ENCODE results near the gene CHAMP1. TPM values are rescaled to one million over a fixed set of nuclear protein-coding genes. Genes with fewer than 3 reads are reported as not detected.

The CHAMP1 gene
- total and polyA plus RNA-seq, 2 of the 8 experiments (the other 6 are each of a cell fraction or from before 2014, with no cell fraction given), result 26.8 to 41.9 TPM

DNA sequence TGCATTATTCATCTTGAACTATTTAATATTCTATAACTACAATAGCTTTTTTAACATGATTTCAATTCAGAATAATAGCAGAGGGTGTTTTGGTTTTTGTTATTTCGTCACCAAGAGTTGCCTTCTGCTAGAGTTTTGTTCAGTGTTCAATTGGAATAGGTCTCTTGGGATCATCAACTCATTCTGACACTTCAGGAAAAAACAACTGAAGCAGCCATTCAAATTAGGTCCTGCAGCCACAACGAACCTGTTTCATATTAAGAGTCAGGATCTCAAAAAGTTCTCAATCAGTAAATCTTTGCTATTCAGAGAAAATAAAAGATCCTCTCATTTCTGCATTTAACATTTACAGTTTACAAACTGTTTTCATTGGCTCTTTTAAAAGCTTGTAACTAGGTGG lies 2.4 kb upstream of the CHAMP1 start:
- no peak overlapping the region for H3K4ac ChIP-seq (replicated peaks; ENCODE audit: insufficient read length, low read depth, low read length)
- H3K36me3 ChIP-seq (ENCODE audit: control insufficient read depth in 2 of 4, insufficient read depth in 4 of 4, low read length in 3 of 4), result peaks cover 0 to 3% (median under 1%) of the 10 kb centered on the region in 4 experiments; a peak in 2 of 8 replicates
- H2BK15ac ChIP-seq (ENCODE audit: low read length), result no peak overlapping the region
- no peak overlapping the region for H3K23ac ChIP-seq (ENCODE audit: insufficient read length)
- no peaks in the 10 kb centered on the region for H3K27me3 ChIP-seq (replicated peaks in 1 of 4; ENCODE audit: control insufficient read depth in 3 of 4, extremely low read depth in 1 of 4, insufficient read depth in 3 of 4, low read length in 3 of 4)
- no peak overlapping the region for H2BK5ac ChIP-seq (ENCODE audit: low read depth, low read length)
- H4K20me1 ChIP-seq (replicated peaks in 1 of 2; ENCODE audit: control insufficient read depth in 1 of 2, insufficient read depth in 2 of 2, low read length in 2 of 2), result no peaks in the 10 kb centered on the region
- no peak overlapping the region for H4K5ac ChIP-seq (ENCODE audit: insufficient read length, low read depth, low read length)
- H3K56ac ChIP-seq (replicated peaks; ENCODE audit: insufficient read length, low read depth, low read length), result no peak overlapping the region
- no peak overlapping the region for H2BK12ac ChIP-seq (ENCODE audit: low read depth, low read length)
- H4K8ac ChIP-seq (ENCODE audit: extremely low read depth, insufficient read depth, low read length), result no peak overlapping the region
- H4K91ac ChIP-seq (replicated peaks; ENCODE audit: insufficient read length, low read length), result no peak overlapping the region
- no peak overlapping the region for H3K9ac ChIP-seq (replicated peaks in 1 of 4; ENCODE audit: extremely low read depth in 1 of 4, low read depth in 3 of 4, low read length in 3 of 4)
- no peak overlapping the region for H3K4me3 ChIP-seq (ENCODE audit: extremely low read depth in 1 of 4, insufficient read depth in 2 of 4, low read depth in 3 of 4, low read length in 4 of 4)
- no peak overlapping the region for H2AFZ ChIP-seq (ENCODE audit: low read length)
- FAIRE-seq (no peak), DNase-seq (ENCODE audit: low read depth in 1 of 2, low spot score in 2 of 2) (no peak)
- H3K14ac ChIP-seq (ENCODE audit: insufficient read length), result no peak overlapping the region
- H3K79me1 ChIP-seq (ENCODE audit: low read depth, low read length), result no peaks in the 10 kb centered on the region; the same call in 1 of the 2 replicates
- TF ChIP-seq, protein P1, sequence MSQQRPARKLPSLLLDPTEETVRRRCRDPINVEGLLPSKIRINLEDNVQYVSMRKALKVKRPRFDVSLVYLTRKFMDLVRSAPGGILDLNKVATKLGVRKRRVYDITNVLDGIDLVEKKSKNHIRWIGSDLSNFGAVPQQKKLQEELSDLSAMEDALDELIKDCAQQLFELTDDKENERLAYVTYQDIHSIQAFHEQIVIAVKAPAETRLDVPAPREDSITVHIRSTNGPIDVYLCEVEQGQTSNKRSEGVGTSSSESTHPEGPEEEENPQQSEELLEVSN (IDR thresholded peaks at IDR 0.05), result no peak
- ChIA-PET POLR2A (ENCODE audit: partially characterized antibody) (interaction anchor here (0.7 to 1.0 kb wide), 2 partner anchors 13 to 726 kb away, joined by 3 read pairs; no protein-coding TSS in a partner anchor), CTCF (ENCODE audit: partially characterized antibody) (interaction anchor here (1.6 kb wide), 1 partner anchor 14 kb away, joined by 5 read pairs; no protein-coding TSS in a partner anchor)
- H3K18ac ChIP-seq (ENCODE audit: extremely low read depth, low read length), result no peak overlapping the region
- H3K4me2 ChIP-seq (ENCODE audit: insufficient read depth in 1 of 2, low read depth in 2 of 2, low read length in 2 of 2), result no peak overlapping the region
- H3K23me2 ChIP-seq (ENCODE audit: low read depth, low read length), result peaks cover 4% of the 10 kb centered on the region; the same call in 1 of the 2 replicates
- peaks cover 0 to 24% of the 10 kb centered on the region in 2 experiments for H3K79me2 ChIP-seq (ENCODE audit: control insufficient read depth in 1 of 2, insufficient read depth in 2 of 2, low read length in 2 of 2)
- 0 out of 7 replicates have a peak, but pooled peaks cover 0 to 3% (median 0%) of the 10 kb centered on the region in 4 experiments for H3K4me1 ChIP-seq (replicated peaks in 1 of 4; ENCODE audit: control insufficient read depth in 3 of 4, insufficient read depth in 4 of 4, low read length in 3 of 4)
- no peak overlapping the region for H2BK120ac ChIP-seq (replicated peaks; ENCODE audit: low read depth, low read length)
- H3K27ac ChIP-seq (ENCODE audit: low read depth, low read length), result no peak overlapping the region
- H2AK5ac ChIP-seq (ENCODE audit: low read depth, low read length), result no peak overlapping the region
- 80% methylated on average over 2 of the region's 2 CpGs; no CpG with 5 or more reads in 1 of the 2 experiments for WGBS, 2 experiments (ENCODE audit: extremely low coverage in 1 of 2, insufficient coverage in 1 of 2, insufficient read length in 1 of 2, insufficient replicate concordance in 2 of 2, low coverage in 1 of 2, low lambda C conversion rate in 2 of 2, missing lambda C conversion rate in 1 of 2)
- no peak overlapping the region for H2BK20ac ChIP-seq (ENCODE audit: low read length)
- H3K9me3 ChIP-seq (ENCODE audit: insufficient read depth in 2 of 2, low read depth in 1 of 2, low read length in 1 of 2), result no peaks in the 10 kb centered on the region
